HCT116 (cell line): ENCODE data around the gene THOC2. TPM values are rescaled to one million over a fixed set of nuclear protein-coding genes. Genes with fewer than 3 reads are reported as not detected.

Source experiments
- ATAC-seq: fragments of 200-7000 bp; cut with Tn5 transposase; 2 replicates; pipeline ENCODE4 v1.9.1; 2020; ENCODE audit warnings: mild to moderate bottlenecking, moderate library complexity
- BruUV-seq: library from RNA; stranded (reverse); fragments of 400-500 nt; replicated peaks from 2 replicates; lab custom pipeline; 2021; lab: Mats Ljungman, UMichigan
- CTCF ChIA-PET: fragments of 300-600 bp; sonication (Branson Sonifier 250); formaldehyde crosslinking; loops from one replicate; lab custom pipeline; 2021; ENCODE audit warnings: antibody characterized with exemption; lab: Charles Lee
- POLR2A ChIA-PET: fragments of 300-600, 350-600 bp; sonication (Branson Sonifier 250); formaldehyde crosslinking; loops from one replicate; lab custom pipeline; 2021; ENCODE audit warnings: antibody characterized with exemption; lab: Charles Lee
- RAD21 ChIA-PET, 2 experiments: fragments of 300-600 bp; sonication (Branson Sonifier 250); formaldehyde crosslinking; loops; one replicate each; lab custom pipeline; 2023; ENCODE audit warnings: low total read pairs in 2 of 2; ENCODE audit not compliant: uncharacterized antibody in 2 of 2, unreplicated experiment in 2 of 2, low non-redundant PET in 1 of 2; lab: Charles Lee
- DNase-seq: peaks from one replicate; pipeline ENCODE4 v3.0.0-alpha.2; 2010; ENCODE audit warnings: low read depth, low spot score
- H2AFZ ChIP-seq: fragments of 200-600 bp; shearing (Covaris generic), sonication (generic); 2 replicates; pipeline ENCODE4 v1.6.1; 2017; ENCODE audit warnings: low read depth, mixed run types, mixed read lengths, antibody characterized with exemption, low read length; ENCODE audit not compliant: poor library complexity, severe bottlenecking
- H3K27ac ChIP-seq: 2 replicates; pipeline ENCODE4 v1.5.1; 2012; ENCODE audit warnings: low read depth, low read length
- H3K27me3 ChIP-seq: fragments of 200-600 bp; sonication (generic); 2 replicates; pipeline ENCODE4 v1.6.1; 2016; ENCODE audit warnings: mixed run types, low read length, mixed read lengths; ENCODE audit not compliant: insufficient read depth
- H3K36me3 ChIP-seq, 2 experiments: fragments of 200-500 bp in 1 of 2; fragments of 200-600 bp in 1 of 2; sonication (Bioruptor generic) in 1 of 2; sonication (generic) in 1 of 2; 2 replicates each; pipeline versions ENCODE4 v1.5.1 to v1.6.1; 2014 to 2016; ENCODE audit warnings: low read length in 2 of 2, inconsistent platforms in 1 of 2, mixed read lengths in 1 of 2, mixed run types in 1 of 2; ENCODE audit not compliant: insufficient read depth in 2 of 2, control insufficient read depth in 1 of 2
- H3K4me1 ChIP-seq, 2 experiments: fragments of 200-600 bp in 1 of 2; sonication (generic) in 1 of 2; 2 replicates each; pipeline versions ENCODE4 v1.5.1 to v1.6.1; 2012 to 2017; ENCODE audit warnings: low read length in 2 of 2, inconsistent platforms in 1 of 2, mild to moderate bottlenecking in 1 of 2, mixed read lengths in 1 of 2, mixed run types in 1 of 2, moderate library complexity in 1 of 2; ENCODE audit not compliant: insufficient read depth in 2 of 2, control insufficient read depth in 1 of 2
- H3K4me2 ChIP-seq: fragments of 200-600 bp; sonication (generic); 2 replicates; pipeline ENCODE4 v1.6.1; 2017; ENCODE audit warnings: mixed run types, low read length, mixed read lengths
- H3K4me3 ChIP-seq, 2 experiments: fragments of 200-600 bp in 1 of 2; sonication (generic) in 1 of 2; replicated peaks in 1 of 2; 2 replicates each; pipeline ENCODE4 v1.5.1; 2011 to 2016; ENCODE audit warnings: low read length in 2 of 2, control low read depth in 1 of 2, low read depth in 1 of 2, mild to moderate bottlenecking in 1 of 2, mixed read lengths in 1 of 2, mixed run types in 1 of 2
- H3K79me2 ChIP-seq: fragments of 200-600 bp; sonication (generic); 2 replicates; pipeline ENCODE4 v1.6.1; 2017; ENCODE audit warnings: mild to moderate bottlenecking, mixed run types, low read length, moderate library complexity, mixed read lengths; ENCODE audit not compliant: insufficient read depth
- H3K9ac ChIP-seq: fragments of 200-600 bp; sonication (generic); 2 replicates; pipeline ENCODE4 v1.6.1; 2016; ENCODE audit warnings: low read length, mixed read lengths
- H3K9me2 ChIP-seq: fragments of 200-600 bp; sonication (generic), shearing (Covaris generic); 2 replicates; pipeline ENCODE4 v1.6.1; 2017; ENCODE audit warnings: mixed run types, mild to moderate bottlenecking, moderate library complexity; ENCODE audit not compliant: insufficient read depth
- H3K9me3 ChIP-seq, 2 experiments: fragments of 200-500 bp in 1 of 2; fragments of 200-600 bp in 1 of 2; sonication (Bioruptor generic) in 1 of 2; sonication (generic) in 1 of 2; 2 replicates each; pipeline ENCODE4 v1.6.1; 2014 to 2017; ENCODE audit warnings: low read length in 2 of 2, mixed read lengths in 2 of 2, inconsistent platforms in 1 of 2, low read depth in 1 of 2, mild to moderate bottlenecking in 1 of 2, mixed run types in 1 of 2, moderate library complexity in 1 of 2; ENCODE audit not compliant: control insufficient read depth in 1 of 2, insufficient read depth in 1 of 2
- H4K20me1 ChIP-seq: fragments of 200-600 bp; sonication (generic), shearing (Covaris generic); 2 replicates; pipeline ENCODE4 v1.6.1; 2017; ENCODE audit warnings: mixed run types, mild to moderate bottlenecking, moderate library complexity; ENCODE audit not compliant: insufficient read depth
- CBX3 ChIP-seq: IDR thresholded peaks from 2 replicates; pipeline ENCODE4 v1.6.1; 2012; ENCODE audit warnings: low read depth
- SRF ChIP-seq: IDR thresholded peaks from 2 replicates; pipeline ENCODE4 v1.6.1; 2012; ENCODE audit warnings: low read depth
- intact Hi-C: fragments of 100-400 bp; cut with micrococcal nuclease; formaldehyde crosslinking; loops from 2 replicates; pipeline ENCODE4 v1.10.0; 2022
- total RNA-seq: library from RNA; stranded (reverse); gene quantifications from one replicate; pipeline ENCODE4 v1.2.1, GENCODE V29; 2021; ENCODE audit not compliant: unreplicated experiment
- TF ChIP-seq, protein P1 (sequence below): IDR thresholded peaks from 2 replicates; pipeline ENCODE4 v1.6.1; 2012
- TF ChIP-seq, protein P2 (sequence below), 3 experiments: fragments of 200-600 bp in 1 of 3; sonication (generic) in 1 of 3; IDR thresholded peaks in 2 of 3; conservative IDR thresholded peaks in 1 of 3; 2 replicates each; pipeline ENCODE4 v1.5.1; 2012 to 2017; ENCODE audit warnings: low read depth in 2 of 3, low read length in 2 of 3, antibody characterized with exemption in 1 of 3, borderline replicate concordance in 1 of 3, control low read depth in 1 of 3, mild to moderate bottlenecking in 1 of 3, mixed read lengths in 1 of 3, mixed run types in 1 of 3, moderate library complexity in 1 of 3; ENCODE audit not compliant: insufficient read depth in 1 of 3

Gene THOC2
- total RNA-seq, 1 experiment from 2014 or later = 85.3 TPM

DNA sequence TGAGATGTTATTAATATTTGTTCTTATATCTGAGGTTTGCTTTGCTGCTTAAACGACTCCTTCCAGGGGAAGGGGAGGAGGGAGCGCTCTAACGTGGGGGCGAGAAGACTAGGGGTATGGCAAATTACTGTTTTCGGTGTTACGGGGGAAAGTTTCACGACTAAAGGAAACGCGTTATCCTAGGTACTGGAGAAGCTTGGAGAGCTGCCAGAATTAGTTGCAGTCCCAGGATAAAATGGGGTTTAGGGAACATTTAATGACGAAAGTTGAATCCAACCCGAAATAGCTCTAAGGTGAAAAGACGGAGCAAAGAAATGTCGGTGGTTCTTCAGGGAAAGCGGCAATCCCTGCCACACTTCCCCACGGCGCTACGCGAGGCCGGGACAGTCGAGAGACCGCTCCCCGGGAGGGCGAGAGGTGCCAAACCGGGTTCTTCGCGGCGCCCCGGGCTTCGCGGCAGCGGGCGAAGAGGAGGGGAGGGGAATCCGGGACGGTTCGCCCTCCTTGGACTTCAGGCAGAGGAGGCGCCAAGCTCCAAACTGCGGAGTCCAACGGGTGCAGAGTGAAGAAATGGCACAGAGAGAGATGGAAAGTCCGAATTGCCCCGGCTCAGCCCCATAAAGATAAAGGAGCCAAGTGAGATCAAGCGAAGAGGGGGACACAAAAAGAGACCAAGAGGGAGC, 724 bp downstream of the THOC2 start:
- peak overlapping the region; percentile 92 for H3K9ac ChIP-seq
- H3K4me3 ChIP-seq = peak overlapping the region; percentile 77 to 78
- H3K4me1 ChIP-seq = peaks cover 0 to 19% of the 10 kb centered on the region in 2 experiments; a peak in 2 of 4 replicates
- peak overlapping the region; percentile 80 for H3K27ac ChIP-seq
- no peak overlapping the region for H2AFZ ChIP-seq
- no peaks in the 10 kb centered on the region for H3K27me3 ChIP-seq
- H3K9me2 ChIP-seq = no peaks in the 10 kb centered on the region
- ATAC-seq (peak; percentile 52), DNase-seq (no peak)
- BruUV-seq = no TSS peak
- no peaks in the 10 kb centered on the region for H3K9me3 ChIP-seq
- CTCF ChIA-PET = no interaction called here
- peak overlapping the region; percentile 83 for H3K4me2 ChIP-seq
- no peaks in the 10 kb centered on the region; a peak in 1 of 4 replicates for H3K36me3 ChIP-seq
- TF ChIP-seq SRF (no peak), CBX3 (no peak)
- TF ChIP-seq, protein P1, sequence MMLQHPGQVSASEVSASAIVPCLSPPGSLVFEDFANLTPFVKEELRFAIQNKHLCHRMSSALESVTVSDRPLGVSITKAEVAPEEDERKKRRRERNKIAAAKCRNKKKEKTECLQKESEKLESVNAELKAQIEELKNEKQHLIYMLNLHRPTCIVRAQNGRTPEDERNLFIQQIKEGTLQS = no peak
- TF ChIP-seq, protein P2, sequence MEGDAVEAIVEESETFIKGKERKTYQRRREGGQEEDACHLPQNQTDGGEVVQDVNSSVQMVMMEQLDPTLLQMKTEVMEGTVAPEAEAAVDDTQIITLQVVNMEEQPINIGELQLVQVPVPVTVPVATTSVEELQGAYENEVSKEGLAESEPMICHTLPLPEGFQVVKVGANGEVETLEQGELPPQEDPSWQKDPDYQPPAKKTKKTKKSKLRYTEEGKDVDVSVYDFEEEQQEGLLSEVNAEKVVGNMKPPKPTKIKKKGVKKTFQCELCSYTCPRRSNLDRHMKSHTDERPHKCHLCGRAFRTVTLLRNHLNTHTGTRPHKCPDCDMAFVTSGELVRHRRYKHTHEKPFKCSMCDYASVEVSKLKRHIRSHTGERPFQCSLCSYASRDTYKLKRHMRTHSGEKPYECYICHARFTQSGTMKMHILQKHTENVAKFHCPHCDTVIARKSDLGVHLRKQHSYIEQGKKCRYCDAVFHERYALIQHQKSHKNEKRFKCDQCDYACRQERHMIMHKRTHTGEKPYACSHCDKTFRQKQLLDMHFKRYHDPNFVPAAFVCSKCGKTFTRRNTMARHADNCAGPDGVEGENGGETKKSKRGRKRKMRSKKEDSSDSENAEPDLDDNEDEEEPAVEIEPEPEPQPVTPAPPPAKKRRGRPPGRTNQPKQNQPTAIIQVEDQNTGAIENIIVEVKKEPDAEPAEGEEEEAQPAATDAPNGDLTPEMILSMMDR (IDR thresholded peaks at IDR 0.05 in 2 of 3, conservative IDR thresholded peaks at IDR 0.05 in 1 of 3; ENCODE audit: borderline replicate concordance in 1 of 3, insufficient read depth in 1 of 3, low read depth in 2 of 3, low read length in 2 of 3) = no peak
- intact Hi-C loops = no loop called here
- H4K20me1 ChIP-seq = peaks cover 9% of the 10 kb centered on the region; the same call in 1 of the 2 replicates
- POLR2A ChIA-PET = no interaction called here
- peaks cover 57% of the 10 kb centered on the region for H3K79me2 ChIP-seq
- RAD21 ChIA-PET = no interaction called here
